Dedifferentiated amniotic fluid mesenchymal stem cell (primary cell): Measurements from ENCODE around the gene DLG3.

Experiments used
- DNase-seq: peaks from one replicate; pipeline ENCODE4 v3.0.0-alpha.2; 2016; ENCODE audit errors: extremely low spot score

DLG3 gene

DNA sequence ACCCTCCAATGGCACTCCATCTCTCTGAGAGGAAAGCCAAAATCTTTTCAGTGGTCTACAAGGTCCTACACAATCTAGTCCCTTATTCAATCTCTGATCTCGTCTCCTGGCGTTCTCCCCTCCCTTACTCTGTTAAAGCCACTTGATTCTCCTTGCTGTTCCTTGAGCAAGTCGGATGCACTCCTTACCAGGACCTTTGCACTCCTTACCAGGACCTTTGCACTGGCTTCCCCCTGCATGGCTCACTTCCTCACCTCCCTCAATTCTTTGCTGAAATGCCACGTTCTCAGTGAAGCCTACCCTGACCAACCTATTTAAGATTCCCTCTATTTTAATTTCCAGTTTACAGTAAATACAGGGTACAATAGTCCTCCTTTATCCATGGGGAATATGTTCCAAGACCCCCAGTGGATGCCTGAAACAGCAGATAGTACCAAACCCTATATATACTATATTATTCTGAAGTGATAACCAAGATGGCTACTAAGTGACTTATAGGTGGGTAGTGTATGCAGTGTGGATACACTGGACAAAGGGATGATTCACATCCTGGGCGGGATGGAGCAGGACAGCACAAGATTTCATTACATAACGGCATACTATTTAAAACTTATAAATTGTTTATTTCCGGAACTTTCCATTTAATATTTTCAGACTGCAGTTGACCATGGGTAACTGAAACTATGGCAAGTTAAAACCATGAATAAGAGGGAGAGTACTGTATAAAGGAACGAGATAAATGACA, 6.5 kb upstream of the DLG3 start:
- DNase-seq: no peak

DNA sequence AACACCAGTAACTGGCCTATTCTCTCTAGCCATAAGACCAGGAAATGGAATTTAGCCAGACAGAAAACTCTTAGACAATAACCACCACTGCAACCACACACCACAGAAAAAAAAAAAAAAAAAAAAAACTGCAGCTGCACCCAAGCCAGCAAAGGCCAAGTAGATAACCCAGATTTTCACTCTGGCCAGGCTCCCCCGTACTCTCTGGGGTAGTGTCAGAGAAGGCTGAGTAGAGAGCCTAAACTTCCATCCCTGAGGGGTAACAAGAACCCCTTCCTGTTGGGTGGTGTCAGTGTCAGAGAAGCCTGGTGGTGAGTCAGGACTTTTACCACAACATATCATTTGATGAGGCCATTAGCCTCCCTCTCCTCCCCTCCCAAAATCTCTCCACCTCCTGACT, 5.6 kb upstream of the DLG3 start:
- no peak for DNase-seq

DNA sequence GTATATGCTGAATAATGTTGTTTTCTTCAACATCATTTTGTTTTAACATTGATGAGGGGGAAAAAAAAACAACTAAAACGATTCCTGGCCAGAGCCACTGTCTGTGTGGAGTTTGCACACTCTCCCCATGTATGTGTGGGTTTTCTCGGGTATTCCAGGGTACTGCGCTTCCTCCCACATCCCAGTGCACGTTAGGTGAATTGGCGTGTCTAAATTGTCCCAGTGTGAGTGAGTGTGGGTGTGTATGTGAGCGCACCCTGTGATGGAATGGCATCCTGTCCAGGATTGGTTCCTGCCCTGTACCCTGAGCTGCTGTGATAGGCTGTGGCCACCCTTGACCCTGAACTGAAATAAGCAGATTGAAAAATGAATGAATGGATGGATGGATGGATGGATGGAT, 2.4 kb upstream of the DLG3 start:
- DNase-seq: no peak

DNA sequence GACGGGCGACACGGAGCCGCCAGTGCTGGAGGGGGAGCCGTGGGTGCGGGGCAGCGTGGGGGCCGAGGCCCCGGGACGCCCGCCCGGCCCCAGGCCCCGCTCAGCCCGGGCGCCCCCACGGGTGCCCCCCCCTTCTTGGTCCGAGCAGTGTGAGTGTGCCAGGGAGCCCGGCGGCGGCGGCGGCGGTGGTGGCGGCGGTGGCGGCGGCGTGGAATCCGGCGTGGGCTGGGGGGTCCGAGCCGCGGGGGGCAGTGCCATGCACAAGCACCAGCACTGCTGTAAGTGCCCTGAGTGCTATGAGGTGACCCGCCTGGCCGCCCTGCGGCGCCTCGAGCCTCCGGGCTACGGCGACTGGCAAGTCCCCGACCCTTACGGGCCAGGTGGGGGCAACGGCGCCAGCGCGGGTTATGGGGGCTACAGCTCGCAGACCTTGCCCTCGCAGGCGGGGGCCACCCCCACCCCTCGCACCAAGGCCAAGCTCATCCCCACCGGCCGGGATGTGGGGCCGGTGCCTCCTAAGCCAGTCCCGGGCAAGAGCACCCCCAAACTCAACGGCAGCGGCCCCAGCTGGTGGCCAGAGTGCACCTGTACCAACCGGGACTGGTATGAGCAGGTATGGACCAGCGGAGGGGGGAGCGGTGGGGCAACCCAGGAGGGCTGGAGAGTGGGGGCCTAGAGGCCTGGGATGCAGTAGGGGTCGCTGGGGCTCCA, 466 bp downstream of the DLG3 start:
- DNase-seq: no peak

DNA sequence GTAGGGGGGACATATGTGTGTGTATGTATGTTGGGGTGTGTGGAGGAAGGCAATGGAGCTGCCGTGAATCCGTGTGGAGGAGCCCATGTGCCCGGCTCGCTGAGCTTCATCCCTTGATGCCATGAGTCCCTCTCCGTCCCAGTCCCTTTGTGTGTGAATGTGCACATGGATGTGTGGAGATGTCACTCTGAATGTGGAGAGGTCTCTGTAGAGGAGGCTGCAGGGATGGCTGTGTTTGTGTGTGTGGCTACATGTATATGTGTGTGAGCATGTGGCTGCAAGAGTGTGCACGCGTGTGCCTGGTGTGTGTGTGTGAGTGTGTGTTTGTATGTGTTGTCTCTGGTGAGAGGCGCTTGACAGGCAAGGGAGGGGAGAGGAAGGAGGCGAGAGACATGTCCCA, 1.3 kb downstream of the DLG3 start:
- DNase-seq: no peak

DNA sequence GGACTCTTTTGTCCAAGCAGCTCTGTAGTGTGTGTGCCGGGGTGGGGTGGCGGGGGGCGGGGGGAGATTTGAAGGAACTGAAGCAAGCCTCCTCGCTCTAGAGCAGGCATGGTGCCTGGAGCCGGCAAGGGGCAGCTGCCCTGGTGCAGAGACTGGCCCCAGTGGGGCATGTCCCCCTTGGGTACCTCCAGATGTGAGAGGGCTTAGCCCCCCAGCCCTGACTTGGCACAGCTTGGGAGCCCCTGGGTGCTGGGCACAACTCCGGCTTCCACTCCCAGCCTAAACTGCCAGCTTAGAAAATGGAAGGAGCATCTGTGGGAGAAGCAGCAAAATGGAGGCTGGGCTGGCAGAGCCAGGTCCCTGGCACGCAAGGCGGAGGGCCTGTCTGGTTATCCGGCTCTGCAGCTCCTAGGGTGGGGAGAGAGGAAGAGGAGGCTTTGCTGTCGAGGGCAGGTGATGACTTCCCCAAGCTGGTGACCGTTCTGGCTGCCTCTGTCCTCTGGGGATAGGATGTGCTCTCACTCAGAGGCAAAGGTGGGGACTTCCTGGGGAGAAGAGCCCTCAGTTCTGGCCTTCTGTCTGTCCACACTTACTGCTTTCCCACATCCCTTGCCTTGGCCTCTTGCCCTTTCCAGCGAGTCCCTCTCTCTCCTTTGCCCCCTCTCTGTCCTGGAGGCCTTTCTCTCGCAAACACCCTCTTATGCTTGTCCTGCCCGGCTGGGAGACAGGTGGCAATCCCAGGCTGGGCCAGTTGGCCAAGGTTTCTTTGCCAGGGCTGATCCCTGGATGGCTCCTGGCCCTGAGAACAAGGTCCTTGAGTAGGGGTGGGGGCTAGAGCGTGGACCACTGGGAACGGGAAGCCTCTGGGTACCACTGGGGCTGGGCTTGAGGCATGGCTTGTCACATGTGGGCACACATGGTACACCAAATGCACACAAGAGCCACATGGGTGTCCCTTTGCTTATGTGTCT, 2.0 kb downstream of the DLG3 start:
- DNase-seq: no peak

DNA sequence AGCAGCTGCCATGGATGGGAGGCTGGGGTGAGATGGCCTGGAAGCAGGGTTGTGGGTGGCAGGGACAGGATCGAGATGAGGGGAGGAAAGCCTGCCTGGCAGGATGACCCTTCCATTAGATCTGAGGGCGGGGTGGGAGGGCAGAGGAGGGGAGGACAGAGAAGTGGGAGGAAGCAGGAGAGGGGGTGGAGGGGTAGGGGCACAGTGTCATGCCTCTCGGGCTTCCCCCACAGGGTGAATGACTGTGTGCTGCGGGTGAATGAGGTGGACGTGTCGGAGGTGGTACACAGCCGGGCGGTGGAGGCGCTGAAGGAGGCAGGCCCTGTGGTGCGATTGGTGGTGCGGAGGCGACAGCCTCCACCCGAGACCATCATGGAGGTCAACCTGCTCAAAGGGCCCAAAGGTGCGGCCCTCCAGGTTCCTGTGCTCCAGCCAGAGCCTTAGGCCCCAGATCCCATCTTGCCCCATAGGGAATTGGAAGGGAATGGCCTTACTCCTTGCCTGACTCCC, 4.9 kb downstream of the DLG3 start:
- no peak for DNase-seq

DNA sequence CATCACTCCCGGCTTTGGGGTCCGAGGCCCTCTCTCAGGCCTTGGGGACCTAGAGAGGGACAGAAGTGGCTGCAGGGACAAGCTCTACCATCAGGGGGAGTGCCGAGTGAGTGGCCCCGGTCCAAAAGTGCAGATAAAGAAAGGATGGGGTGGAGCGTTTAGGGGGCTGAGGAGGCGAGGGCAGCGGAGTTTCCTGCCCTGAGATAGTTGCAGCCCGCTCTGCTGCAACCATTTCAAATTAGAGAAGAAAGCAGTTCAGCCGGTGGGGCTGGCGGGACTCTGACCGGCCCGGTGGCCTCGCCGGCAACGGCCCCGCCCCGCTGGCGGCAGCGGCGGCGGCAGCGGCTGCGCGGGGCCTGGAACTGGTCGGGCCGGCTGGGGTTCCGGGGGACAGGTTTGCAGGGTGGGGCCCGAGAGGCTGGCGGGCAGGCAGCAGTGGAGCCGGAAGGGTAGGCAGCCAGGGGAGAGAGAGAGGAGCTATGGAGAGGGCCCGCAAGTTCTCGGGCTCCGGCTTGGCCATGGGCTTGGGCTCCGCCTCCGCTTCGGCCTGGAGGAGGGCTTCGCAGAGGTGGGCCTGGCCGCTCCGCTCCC, 7.6 kb downstream of the DLG3 start:
- DNase-seq: no peak

DNA sequence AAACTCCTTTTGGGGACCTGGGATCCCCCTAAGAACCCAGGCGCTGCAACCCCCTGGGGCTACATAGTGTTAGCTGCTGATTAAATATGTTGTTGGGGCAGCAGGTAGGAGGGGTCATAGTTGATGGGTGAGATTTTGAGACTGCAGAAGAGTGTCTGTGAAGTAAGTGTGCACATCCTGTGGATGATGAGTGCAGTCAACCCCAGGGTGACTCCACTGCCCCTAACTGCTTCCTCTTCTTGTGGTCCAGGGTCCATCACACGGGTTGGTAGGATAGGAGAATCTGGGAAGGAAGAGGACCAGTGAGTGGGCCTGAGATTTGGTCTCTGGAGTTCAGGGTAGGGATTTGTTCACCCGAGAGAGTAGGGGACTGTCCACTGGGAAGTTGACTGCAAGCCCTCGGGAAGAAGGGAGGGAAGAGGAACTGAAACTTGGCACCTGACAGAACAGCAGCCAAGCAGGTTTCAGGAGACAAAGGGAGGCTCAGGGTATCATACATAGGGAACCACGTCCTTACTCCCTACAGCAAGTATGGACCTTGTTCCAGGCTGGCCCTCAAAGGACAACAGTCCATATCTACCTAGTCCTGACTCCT, 8.5 kb downstream of the DLG3 start:
- no peak for DNase-seq

DNA sequence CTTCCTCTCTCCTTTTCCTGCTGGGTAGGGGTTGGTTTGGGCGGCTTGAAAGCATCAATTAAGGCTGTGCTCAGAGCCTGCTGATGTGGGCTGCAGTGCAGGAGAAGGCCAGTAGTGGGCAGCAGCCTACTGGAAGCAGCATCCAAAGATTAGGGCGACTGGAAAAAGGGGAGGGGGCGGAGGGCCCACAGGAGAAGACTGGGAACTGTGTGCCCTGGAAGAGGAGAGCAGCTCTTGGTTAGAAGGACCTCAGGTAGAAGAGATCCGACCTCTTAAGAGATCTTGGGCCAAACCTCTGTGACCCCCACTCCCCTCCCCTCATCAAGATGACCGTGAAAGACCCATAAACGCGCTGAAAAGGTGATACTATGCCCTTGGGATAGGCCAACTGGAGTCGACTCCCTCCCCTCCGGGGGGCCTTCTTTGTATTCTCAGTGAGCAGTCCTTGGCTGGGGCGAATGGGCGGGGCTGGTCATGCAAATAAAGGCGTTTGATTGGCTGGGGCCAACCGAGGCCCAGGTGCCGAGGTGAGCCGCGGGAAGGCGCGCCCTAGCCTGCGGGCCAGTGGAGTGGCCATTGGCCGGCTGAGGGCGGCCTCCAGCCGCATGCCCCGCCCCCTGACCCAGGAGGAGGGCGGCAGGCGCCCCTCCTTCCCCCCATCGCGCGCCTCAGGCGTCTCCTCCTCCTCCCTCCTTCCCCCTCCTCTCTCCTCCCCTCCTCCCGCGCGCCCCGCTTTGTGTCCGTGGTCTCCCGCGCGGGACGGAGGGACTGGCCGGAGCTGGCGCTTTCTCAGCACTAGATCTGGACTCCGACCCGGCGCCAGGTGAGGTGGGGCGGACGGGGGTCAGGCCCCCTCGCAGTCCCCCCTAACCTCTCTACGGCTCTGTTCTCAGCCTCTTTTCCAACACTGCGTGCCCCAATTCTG, 10.1 kb downstream of the DLG3 start:
- no peak for DNase-seq

DNA sequence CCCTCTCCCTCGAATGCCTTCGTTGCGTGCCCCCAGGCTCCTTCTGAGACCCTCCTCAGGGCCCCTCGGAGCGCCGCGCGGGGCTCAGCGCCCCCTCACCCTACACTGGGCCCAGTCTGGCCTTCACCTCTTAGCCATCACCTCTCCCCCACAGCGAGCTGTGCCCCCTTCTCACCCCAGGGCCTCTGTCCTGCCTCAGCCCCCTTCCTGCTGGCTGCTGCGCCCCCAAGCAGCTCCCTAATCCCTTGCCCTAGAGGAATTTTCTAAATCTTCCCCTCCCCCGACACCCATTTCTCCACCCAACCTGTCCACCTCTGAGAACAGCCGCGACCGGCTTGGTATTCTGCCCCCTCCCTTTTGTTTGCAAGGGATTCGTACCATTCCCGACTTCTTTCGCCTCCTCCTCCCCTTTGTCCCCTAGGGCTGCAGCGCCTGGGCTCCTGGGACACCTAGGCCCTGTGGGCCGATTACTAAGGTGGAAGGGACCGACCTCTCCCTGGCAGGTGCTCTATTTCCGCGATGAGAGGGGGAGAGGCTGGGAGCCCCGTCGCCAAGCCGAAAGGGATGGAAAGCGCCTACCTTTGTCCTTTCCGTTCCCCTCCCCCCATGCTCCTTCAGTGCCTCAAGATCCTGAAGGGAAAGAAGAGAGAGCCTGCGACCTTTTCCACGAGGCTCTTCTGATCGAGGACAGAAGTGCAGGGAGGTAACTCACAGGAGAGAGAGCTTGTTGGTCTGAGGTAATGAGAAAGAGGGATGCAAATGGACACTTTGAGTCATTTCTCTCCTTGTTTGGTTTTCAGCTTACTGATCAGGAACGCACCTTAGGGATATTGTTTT, 10.9 kb downstream of the DLG3 start:
- DNase-seq: no peak

DNA sequence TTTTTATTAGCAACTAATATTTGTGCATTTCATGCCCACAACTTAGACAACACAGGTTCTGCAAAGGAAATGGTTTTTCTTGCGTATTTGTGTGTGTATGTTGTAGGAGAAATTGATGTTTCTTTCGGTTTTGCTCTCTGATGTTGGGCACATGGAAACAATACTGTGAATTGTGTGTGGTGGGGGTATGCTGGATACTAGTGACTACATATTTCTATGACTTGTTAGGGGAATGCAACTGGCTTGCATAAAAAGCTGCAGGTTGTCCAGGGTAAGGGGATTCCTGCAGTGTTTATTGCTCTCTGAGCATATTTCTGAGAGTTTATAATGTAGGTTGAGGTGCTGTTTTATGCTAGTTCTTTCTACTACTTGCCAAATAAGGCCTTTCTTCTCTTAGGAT, 11.6 kb downstream of the DLG3 start:
- DNase-seq: no peak

DNA sequence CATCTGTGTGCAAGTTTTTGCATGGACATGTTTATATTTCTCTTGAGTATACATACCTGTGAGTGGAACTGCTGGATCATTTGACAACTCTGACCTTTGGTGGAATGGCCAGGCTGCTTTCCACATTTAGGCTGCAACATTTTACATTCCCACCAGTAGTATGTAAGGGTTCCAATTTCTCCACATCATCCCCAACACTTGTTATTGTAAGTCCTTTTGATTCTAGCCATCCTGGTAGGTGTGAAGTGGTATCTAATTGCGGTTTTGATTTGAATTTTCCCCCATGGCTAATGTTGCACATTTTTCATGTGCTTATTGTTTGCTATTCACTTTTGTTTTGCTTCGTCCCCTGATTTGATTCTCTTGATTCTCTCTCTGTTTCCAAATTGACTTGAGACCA, 16.4 kb downstream of the DLG3 start:
- no peak for DNase-seq

DNA sequence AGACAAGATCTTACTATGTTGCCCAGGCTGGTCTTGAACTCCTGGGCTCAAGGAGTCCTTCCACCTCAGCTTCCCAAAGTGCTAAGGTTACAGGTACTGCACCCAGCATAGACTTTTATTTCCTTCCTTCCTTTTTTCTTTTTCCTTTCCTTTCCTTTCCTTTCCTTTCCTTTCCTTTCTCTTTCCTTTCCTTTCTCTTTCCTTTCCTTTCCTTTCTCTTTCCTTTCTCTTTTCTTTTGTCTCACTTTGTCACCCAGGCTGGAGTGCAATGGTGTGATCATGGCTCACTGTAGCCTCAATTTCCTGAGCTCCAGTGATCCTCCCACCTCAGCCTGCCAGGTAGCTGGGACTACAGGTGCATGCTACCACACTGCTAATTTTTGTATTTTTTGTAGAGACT, 19.4 kb downstream of the DLG3 start:
- DNase-seq: no peak

DNA sequence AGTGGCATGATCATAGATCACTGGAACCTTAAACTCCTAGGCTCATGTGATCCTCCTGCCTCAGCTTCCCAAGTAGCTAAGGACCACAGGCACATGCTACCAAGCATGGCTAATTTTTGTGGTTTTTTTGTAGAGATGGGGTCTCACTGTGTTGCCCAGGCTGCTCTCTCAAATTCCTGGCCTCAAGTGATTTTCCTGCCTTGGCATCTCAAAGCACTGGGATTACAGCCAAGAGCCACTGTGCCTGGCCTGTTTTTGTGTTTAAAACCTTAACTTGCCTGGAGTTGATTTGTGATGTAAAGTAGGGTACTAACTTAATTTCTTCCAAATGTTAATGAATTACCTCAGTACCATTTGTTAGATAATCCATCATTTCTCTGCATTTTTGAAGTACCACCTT, 22.3 kb downstream of the DLG3 start:
- DNase-seq: no peak

DNA sequence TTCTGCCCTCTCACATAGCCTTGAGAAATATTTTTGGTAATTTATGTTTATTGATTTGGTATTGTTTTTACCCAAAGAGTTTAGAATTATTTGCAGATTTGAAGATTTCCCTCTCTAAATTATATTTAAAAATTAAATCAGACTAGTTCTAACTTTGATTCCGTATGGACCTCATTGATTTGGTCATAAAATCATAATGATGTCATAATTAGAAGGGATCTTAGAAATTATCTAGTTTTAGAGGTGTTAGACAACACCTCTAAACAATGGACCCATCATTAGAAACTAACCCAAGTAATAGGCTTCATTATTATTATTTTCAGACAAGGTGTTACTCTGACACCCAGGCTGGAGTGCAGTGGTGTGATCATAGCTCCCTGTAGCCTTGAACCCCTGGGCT, 24.1 kb downstream of the DLG3 start:
- no peak for DNase-seq

DNA sequence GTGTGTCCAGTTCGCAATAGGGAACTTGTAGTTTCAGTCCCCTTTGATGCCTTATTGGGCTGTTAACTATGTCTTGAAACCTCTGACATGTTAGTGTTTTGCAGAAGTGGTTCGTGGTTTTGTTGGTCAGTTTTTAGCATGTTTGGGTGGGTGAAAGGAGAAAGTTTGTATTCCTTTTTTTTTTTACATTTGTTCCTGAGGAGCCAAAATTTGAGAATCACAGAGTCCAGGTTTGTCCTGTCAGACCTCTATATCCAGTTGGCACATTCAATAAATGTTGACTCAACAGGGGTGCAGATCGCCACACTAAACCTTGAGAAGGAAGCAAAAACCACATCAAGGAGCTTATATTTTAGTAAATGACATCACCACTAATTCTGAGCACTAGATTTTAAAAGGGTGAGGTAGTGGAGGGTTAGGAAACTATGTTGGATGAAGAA, 26.2 kb downstream of the DLG3 start:
- DNase-seq: no peak

DNA sequence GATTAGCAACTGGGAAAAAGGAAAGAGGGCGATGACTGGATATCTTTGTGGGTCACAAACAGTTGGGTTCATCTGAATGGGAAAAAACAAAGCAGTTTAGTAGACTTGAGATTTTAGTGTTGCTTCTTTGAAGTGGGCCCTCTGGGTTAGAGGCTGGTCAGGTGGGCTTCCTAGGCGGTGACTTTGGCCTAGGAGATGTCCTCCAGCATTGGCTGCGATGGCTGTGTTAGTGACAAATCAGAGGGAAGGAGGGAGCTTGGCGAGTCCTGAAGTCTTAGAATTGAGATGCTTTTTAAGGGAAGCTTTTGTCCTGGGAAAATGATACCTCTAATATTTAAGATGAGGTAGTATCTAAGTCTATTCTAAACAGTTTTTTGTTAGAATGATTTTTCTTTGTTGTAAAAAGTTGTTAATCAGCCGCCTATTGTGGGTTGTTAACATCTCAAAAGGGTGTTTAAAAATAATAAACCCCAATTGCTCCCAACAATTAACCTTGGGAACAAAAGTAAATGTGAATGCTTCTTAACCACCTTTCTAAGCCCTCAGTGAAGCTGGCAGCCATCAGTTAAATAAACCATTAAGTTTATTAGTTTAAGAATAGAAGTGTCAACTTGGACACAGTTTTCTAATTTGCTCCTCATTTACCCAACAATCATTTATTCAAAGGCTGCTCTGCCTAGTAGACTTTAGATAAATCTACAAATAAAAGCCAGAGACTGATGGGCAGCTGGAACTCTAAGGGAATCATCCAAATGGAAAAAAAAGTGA, 31.7 kb downstream of the DLG3 start:
- no peak for DNase-seq
